AG04450 (cell line): ENCODE data around the gene ZNF469. TPM values are rescaled to one million over a fixed set of nuclear protein-coding genes. Genes with fewer than 3 reads are reported as not detected.

Experiments
- CTCF ChIA-PET: fragments of 300-600, 350-600 bp; formaldehyde crosslinking; extraction: SDS; loops from one replicate; lab custom pipeline; 2022; ENCODE audit warnings: antibody characterized with exemption, inconsistent platforms; lab: Charles Lee
- POLR2A ChIA-PET: fragments of 350-600 bp; formaldehyde crosslinking; extraction: SDS; loops from one replicate; lab custom pipeline; 2021; ENCODE audit warnings: antibody characterized with exemption, inconsistent platforms; lab: Yijun Ruan, JAX
- DNase-seq: peaks from one replicate; pipeline ENCODE4 v3.0.0-alpha.2; 2011; ENCODE audit warnings: low read depth, low spot score
- H3K27ac ChIP-seq: one replicate; pipeline ENCODE4 v1.5.1; 2012; ENCODE audit warnings: low read depth, low read length, control low read depth
- H3K27me3 ChIP-seq: one replicate; pipeline ENCODE4 v1.6.0; 2012; ENCODE audit warnings: low read length; ENCODE audit not compliant: control insufficient read depth, insufficient read depth
- H3K4me3 ChIP-seq: 2 replicates; pipeline ENCODE4 v1.5.1; 2011; ENCODE audit warnings: mild to moderate bottlenecking, low read depth, low read length, control low read depth
- H3K9me3 ChIP-seq: 2 replicates; pipeline ENCODE4 v1.5.1; 2012; ENCODE audit warnings: low read length; ENCODE audit not compliant: control insufficient read depth, insufficient read depth
- CTCF ChIP-seq: IDR thresholded peaks from 2 replicates; pipeline ENCODE4 v1.5.1; 2011; ENCODE audit warnings: low read depth, low read length, control low read depth, inconsistent platforms
- polyA plus RNA-seq: library from polyadenylated mRNA; depleted of rRNA; stranded (reverse); fragments of >200 nt; gene quantifications from 2 replicates; pipeline ENCODE4 v1.2.3, GENCODE V29; 2011

Gene ZNF469
- polyA plus RNA-seq, 1 experiment = 2.2 TPM

DNA sequence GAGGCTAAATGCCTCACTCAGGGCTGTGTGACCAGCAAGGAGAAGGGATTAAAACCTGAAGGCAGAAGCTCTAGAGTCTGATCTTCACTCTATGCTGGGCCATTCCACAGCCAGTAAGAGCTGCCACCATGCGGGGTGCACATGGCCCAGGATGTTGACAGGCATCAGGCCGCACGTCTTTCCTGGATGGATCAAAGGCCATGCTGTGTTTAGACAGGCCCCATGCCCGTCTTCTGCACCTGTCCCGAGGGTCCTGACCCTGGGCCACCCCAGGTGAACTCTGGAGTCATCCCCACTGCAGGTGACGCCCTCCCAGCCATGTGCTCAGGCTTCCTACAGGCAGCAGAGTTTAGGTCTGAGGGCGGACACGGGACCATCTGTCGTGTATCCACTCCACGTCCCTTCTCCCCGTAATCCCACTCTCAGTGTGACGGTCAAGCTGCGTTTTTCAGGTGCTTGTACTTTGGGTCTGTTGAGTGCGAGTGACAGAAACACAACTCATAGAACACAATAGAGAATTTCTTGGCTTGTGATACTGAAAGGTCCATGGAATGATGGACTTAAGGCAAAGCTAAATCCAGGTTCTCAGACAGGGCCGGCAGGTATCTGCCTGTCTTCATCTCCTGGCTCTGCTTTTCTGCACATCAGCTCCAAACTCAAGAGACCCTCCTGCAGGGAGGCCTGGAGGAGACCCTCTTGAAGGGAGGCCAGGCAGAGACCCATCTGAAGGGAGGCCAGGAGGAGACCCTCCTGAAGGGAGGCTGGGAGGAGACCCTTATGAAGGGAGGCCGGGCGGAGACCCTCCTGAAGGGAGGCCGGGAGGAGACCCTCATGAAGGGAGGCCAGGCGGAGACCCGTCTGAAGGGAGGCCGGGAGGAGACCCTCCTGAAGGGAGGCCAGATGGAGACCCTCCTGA lies 13.2 kb downstream of the ZNF469 start:
- ChIA-PET CTCF (no interaction called here), POLR2A (no interaction called here)
- H3K27me3 ChIP-seq = no peaks in the 10 kb centered on the region
- H3K4me3 ChIP-seq = no peak overlapping the region
- DNase-seq = no peak
- H3K9me3 ChIP-seq = peaks cover 6% of the 10 kb centered on the region; the same call in 1 of the 2 replicates
- no peak overlapping the region for H3K27ac ChIP-seq
- no peak for TF ChIP-seq CTCF

- Histone ChIP-seq H3K27me3 (no peaks in the 10 kb centered on the region), H3K4me3 (no peak overlapping the region), H3K27ac (no peak overlapping the region), H3K9me3 (peaks cover 6% of the 10 kb centered on the region; the same call in 1 of the 2 replicates)
- DNase-seq = no peak
- no peak for TF ChIP-seq CTCF
- CTCF ChIA-PET = no interaction called here
- POLR2A ChIA-PET = no interaction called here
These were observed 15.6 kb downstream of the ZNF469 start for GRCh38 chr16:88398170-88398873.

DNA sequence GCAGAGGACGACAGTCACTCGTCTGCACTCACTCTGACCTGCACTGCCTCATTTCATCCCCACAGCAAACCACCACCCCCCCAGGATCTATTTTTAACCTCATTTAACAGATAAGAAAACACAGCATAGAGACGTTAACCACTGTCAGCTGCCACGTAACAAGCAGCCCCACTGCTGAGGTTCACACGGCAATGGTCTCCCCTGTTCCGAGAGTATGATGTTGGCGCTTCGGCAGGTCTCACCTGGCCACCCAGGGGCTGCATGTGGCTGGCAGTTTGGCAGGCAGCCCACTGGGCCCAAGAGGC lies 16.1 kb downstream of the ZNF469 start:
- no peak for DNase-seq
- ChIA-PET CTCF (no interaction called here), POLR2A (no interaction called here)
- Histone ChIP-seq H3K27me3 (no peaks in the 10 kb centered on the region), H3K9me3 (peaks cover 6% of the 10 kb centered on the region; the same call in 1 of the 2 replicates), H3K27ac (no peak overlapping the region), H3K4me3 (no peak overlapping the region)
- no peak for TF ChIP-seq CTCF

GRCh38 chr16:88400186-88400585 lies 17.4 kb downstream of the ZNF469 start:
- no peak for DNase-seq
- ChIA-PET CTCF (no interaction called here), POLR2A (no interaction called here)
- Histone ChIP-seq H3K9me3 (peaks cover 6% of the 10 kb centered on the region; the same call in 1 of the 2 replicates), H3K27ac (no peak overlapping the region), H3K4me3 (no peak overlapping the region), H3K27me3 (no peaks in the 10 kb centered on the region)
- no peak for TF ChIP-seq CTCF

- no peak for DNase-seq
- peaks cover 6% of the 10 kb centered on the region; the same call in 1 of the 2 replicates for H3K9me3 ChIP-seq
- no peak overlapping the region for H3K4me3 ChIP-seq
- CTCF ChIA-PET = no interaction called here
- H3K27me3 ChIP-seq = no peaks in the 10 kb centered on the region
- no peak overlapping the region for H3K27ac ChIP-seq
- TF ChIP-seq CTCF = no peak
- POLR2A ChIA-PET = no interaction called here
These were observed 19.0 kb downstream of the ZNF469 start for GRCh38 chr16:88401604-88402246.
